Measurements from ENCODE around the gene OR51Q1. TPM values are rescaled to one million over a fixed set of nuclear protein-coding genes. Genes with fewer than 3 reads are reported as not detected.

Gene OR51Q1
- total and polyA plus RNA-seq, 2 donors (not counting 1 experiment from before 2014, with no cell fraction given): not detected

DNA sequence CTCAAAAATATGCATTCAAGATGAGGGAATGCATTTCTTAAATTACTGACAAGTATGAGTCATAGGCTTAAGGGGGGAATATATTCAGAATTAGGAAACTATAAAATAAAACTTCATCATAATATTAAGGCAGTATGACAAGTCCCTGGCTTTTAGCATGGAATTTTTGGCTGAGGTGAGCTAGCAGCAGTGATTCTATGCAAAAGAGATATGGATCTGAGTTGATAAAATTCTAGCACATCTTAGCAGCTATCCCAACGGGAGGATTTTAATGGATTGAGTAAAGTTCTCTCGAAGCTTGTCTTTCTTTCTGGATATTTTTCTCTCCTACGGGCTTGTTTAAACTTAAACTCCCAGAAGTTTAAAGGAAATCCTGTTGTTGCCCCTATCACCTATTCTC is 1.2 kb downstream of the OR51Q1 start:
- Histone ChIP-seq H3K4me1 (ENCODE audit: control insufficient read depth, extremely low read depth, insufficient read depth, low read length) (no peaks in the 10 kb centered on the region), H4K20me1 (ENCODE audit: control insufficient read depth, extremely low read depth, insufficient read depth, low read length) (no peaks in the 10 kb centered on the region), H2AFZ (ENCODE audit: low read length) (no peak overlapping the region), H3K79me2 (ENCODE audit: control insufficient read depth, insufficient read depth, low read length) (no peaks in the 10 kb centered on the region), H3K27me3 (ENCODE audit: control insufficient read depth, insufficient read depth, low read length) (no peaks in the 10 kb centered on the region), H3K4me3 (replicated peaks in 1 of 4; ENCODE audit: control extremely low read depth in 1 of 4, insufficient read depth in 1 of 4, low read depth in 3 of 4, low read length in 4 of 4) (no peak overlapping the region), H3K27ac (ENCODE audit: insufficient read depth, low read length) (no peak overlapping the region), H3K36me3 (ENCODE audit: control insufficient read depth, insufficient read depth, low read length) (no peaks in the 10 kb centered on the region), H3K9ac (ENCODE audit: insufficient read depth, low read length) (no peak overlapping the region), H3K4me2 (ENCODE audit: extremely low read depth, insufficient read depth, low read length) (no peak overlapping the region), H3K9me3 (ENCODE audit: control insufficient read depth, insufficient read depth, low read depth, low read length) (no peaks in the 10 kb centered on the region)
- DNase-seq (ENCODE audit: low read depth in 2 of 2): no peak
- no peak for TF ChIP-seq EZH2 (IDR thresholded peaks at IDR 0.05; ENCODE audit: low read length, missing control alignments)
- no peak for TF ChIP-seq CTCF (conservative IDR thresholded peaks at IDR 0.05 in 1 of 2, IDR thresholded peaks at IDR 0.05 in 1 of 2; ENCODE audit: low read depth in 1 of 2, low read length in 2 of 2)

DNA sequence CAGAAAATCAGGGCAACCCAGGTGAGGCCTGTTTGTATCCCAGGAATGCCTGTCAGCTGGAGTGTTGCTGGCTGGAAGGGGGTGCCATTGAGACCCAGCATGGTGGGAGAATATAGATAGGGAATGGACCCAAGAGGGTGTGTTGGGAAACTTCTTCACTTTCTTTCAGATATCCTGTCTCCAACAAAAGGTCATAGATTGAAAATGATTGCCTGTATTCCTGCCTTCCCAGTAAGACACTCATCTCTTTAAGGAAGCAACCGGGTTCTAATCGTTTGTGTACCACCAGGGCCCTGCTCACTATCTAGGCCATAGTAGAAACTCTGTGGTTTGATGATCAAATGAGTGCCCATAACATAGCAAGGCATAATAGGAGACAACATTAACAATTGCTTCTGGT is 19.5 kb downstream of the OR51Q1 start, which contains the start of gene OR51I1:
Gene OR51I1, minus strand, starts transcription at position 101 of the 400 bp plus-strand sequence. Its CDS starts 0 bp downstream, at position 101.
- no peak for TF ChIP-seq EZH2 (IDR thresholded peaks at IDR 0.05; ENCODE audit: low read length, missing control alignments)
- TF ChIP-seq CTCF (conservative IDR thresholded peaks at IDR 0.05 in 1 of 2, IDR thresholded peaks at IDR 0.05 in 1 of 2; ENCODE audit: low read depth in 1 of 2, low read length in 2 of 2): no peak

DNA sequence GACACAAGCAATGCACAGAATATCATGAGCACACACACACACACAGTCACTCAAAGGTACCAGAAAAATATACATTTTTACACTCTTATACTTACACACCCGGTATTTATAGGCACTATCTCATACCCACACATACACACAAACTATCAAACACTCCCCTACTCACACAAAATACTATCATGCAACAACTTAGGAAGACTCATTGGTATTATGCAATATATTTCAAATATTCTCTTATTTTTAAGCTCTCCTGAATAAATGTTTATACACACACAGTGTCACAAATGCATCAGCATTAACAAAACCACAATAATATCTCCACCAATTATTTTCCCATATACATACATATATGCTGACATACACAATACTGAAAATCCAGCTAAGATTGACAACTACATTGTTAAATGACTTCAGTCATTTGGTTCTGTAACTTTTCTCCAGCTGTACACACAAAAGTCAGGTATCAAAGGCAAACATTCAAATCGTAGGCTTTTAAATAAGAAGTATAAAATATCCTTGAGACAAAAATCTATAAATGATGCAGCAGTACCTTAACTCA is 22.0 kb downstream of the OR51Q1 start:
- no peaks in the 10 kb centered on the region for H3K36me3 ChIP-seq (ENCODE audit: control insufficient read depth, insufficient read depth, low read length)
- no peaks in the 10 kb centered on the region for H3K79me2 ChIP-seq (ENCODE audit: control insufficient read depth, insufficient read depth, low read length)
- H3K4me1 ChIP-seq (ENCODE audit: control insufficient read depth, extremely low read depth, insufficient read depth, low read length): no peaks in the 10 kb centered on the region
- no peak for TF ChIP-seq CTCF (conservative IDR thresholded peaks at IDR 0.05 in 1 of 2, IDR thresholded peaks at IDR 0.05 in 1 of 2; ENCODE audit: low read depth in 1 of 2, low read length in 2 of 2)
- no peak for TF ChIP-seq EZH2 (IDR thresholded peaks at IDR 0.05; ENCODE audit: low read length, missing control alignments)
- H3K9me3 ChIP-seq (ENCODE audit: control insufficient read depth, insufficient read depth, low read depth, low read length): no peaks in the 10 kb centered on the region
- no peaks in the 10 kb centered on the region for H3K27me3 ChIP-seq (ENCODE audit: control insufficient read depth, insufficient read depth, low read length)
- H4K20me1 ChIP-seq (ENCODE audit: control insufficient read depth, extremely low read depth, insufficient read depth, low read length): no peaks in the 10 kb centered on the region
- H3K4me2 ChIP-seq (ENCODE audit: extremely low read depth, insufficient read depth, low read length): no peak overlapping the region
- no peak overlapping the region for H3K4me3 ChIP-seq (replicated peaks in 1 of 4; ENCODE audit: control extremely low read depth in 1 of 4, insufficient read depth in 1 of 4, low read depth in 3 of 4, low read length in 4 of 4)
- H3K9ac ChIP-seq (ENCODE audit: insufficient read depth, low read length): no peak overlapping the region
- no peak overlapping the region for H2AFZ ChIP-seq (ENCODE audit: low read length)
- no peak for DNase-seq (ENCODE audit: low read depth in 2 of 2)
- H3K27ac ChIP-seq (ENCODE audit: insufficient read depth, low read length): no peak overlapping the region

More for the DNA sequence above, 19.5 kb downstream of the OR51Q1 start, which contains the start of gene OR51I1:
- Histone ChIP-seq H3K27me3 (ENCODE audit: control insufficient read depth, insufficient read depth, low read length) (no peaks in the 10 kb centered on the region), H3K4me2 (ENCODE audit: extremely low read depth, insufficient read depth, low read length) (no peak within 1 kb of the TSS), H3K4me3 (replicated peaks in 1 of 4; ENCODE audit: control extremely low read depth in 1 of 4, insufficient read depth in 1 of 4, low read depth in 3 of 4, low read length in 4 of 4) (no peak within 1 kb of the TSS), H3K27ac (ENCODE audit: insufficient read depth, low read length) (no peak within 1 kb of the TSS), H2AFZ (ENCODE audit: low read length) (no peak within 1 kb of the TSS), H3K4me1 (ENCODE audit: control insufficient read depth, extremely low read depth, insufficient read depth, low read length) (no peaks in the 10 kb centered on the region), H3K79me2 (ENCODE audit: control insufficient read depth, insufficient read depth, low read length) (no peaks in the 10 kb centered on the region), H3K36me3 (ENCODE audit: control insufficient read depth, insufficient read depth, low read length) (no peaks in the 10 kb centered on the region), H3K9me3 (ENCODE audit: control insufficient read depth, insufficient read depth, low read depth, low read length) (no peaks in the 10 kb centered on the region), H3K9ac (ENCODE audit: insufficient read depth, low read length) (no peak within 1 kb of the TSS), H4K20me1 (ENCODE audit: control insufficient read depth, extremely low read depth, insufficient read depth, low read length) (no peaks in the 10 kb centered on the region)
- no peak for DNase-seq (ENCODE audit: low read depth in 2 of 2)
